ENCODE data around the gene CLEC16A. TPM values are rescaled to one million over a fixed set of nuclear protein-coding genes. Genes with fewer than 3 reads are reported as not detected.

CLEC16A gene
- polyA plus RNA-seq, 1 experiment, result 11.9 TPM

- Histone ChIP-seq H3K27me3 (ENCODE audit: control insufficient read depth, insufficient read depth, low read length) (no peaks in the 10 kb centered on the region), H3K4me3 (ENCODE audit: low read depth, low read length) (no peak overlapping the region), H3K27ac (ENCODE audit: low read depth, low read length) (peak overlapping the region; percentile 98), H3K9me3 (ENCODE audit: control insufficient read depth, insufficient read depth, low read length) (no peaks in the 10 kb centered on the region)
- CTCF ChIA-PET, result interaction anchor here (0.8 to 1.8 kb wide), 5 partner anchors 9 to 157 kb away, joined by 3 to 12 read pairs (median 3); partner anchors contain the start of gene SOCS1
- DNase-seq (ENCODE audit: low read depth, low spot score), result no peak
- POLR2A ChIA-PET, result interaction anchor here (0.8 to 1.6 kb wide), 6 partner anchors 9 to 156 kb away, joined by 3 to 14 read pairs (median 7); partner anchors contain the start of gene SOCS1
- no peak for TF ChIP-seq CTCF (IDR thresholded peaks at IDR 0.05; ENCODE audit: low read depth, low read length)
These were observed 155.4 kb downstream of the CLEC16A start for GRCh38 chr16:11099672-11100205.

- H3K9me3 ChIP-seq (ENCODE audit: control insufficient read depth, insufficient read depth, low read length), result no peaks in the 10 kb centered on the region
- CTCF ChIA-PET, result interaction anchor here (0.8 to 1.8 kb wide), 5 partner anchors 9 to 157 kb away, joined by 3 to 12 read pairs (median 3); partner anchors contain the start of gene SOCS1
- H3K27me3 ChIP-seq (ENCODE audit: control insufficient read depth, insufficient read depth, low read length), result no peaks in the 10 kb centered on the region
- H3K27ac ChIP-seq (ENCODE audit: low read depth, low read length), result peak overlapping the region; percentile 98
- TF ChIP-seq CTCF (IDR thresholded peaks at IDR 0.05; ENCODE audit: low read depth, low read length), result peak; percentile 72
- no peak overlapping the region for H3K4me3 ChIP-seq (ENCODE audit: low read depth, low read length)
- POLR2A ChIA-PET, result interaction anchor here (0.8 to 1.6 kb wide), 7 partner anchors 9 to 156 kb away, joined by 3 to 14 read pairs (median 6); partner anchors contain the start of gene SOCS1
- DNase-seq (ENCODE audit: low read depth, low spot score), result peak; percentile 94
These were observed 155.9 kb downstream of the CLEC16A start for GRCh38 chr16:11100239-11100750.

- TF ChIP-seq CTCF (IDR thresholded peaks at IDR 0.05; ENCODE audit: low read depth, low read length), result no peak
- ChIA-PET CTCF (interaction anchor here (1.4 to 1.8 kb wide), 2 partner anchors 32 to 154 kb away, joined by 3 to 12 read pairs; partner anchors contain the start of gene SOCS1), POLR2A (interaction anchor here (0.7 to 1.2 kb wide), 5 partner anchors 18 to 151 kb away, joined by 3 to 17 read pairs (median 4); no protein-coding TSS in a partner anchor)
- Histone ChIP-seq H3K9me3 (ENCODE audit: control insufficient read depth, insufficient read depth, low read length) (no peaks in the 10 kb centered on the region), H3K27ac (ENCODE audit: low read depth, low read length) (peak overlapping the region; percentile 98), H3K4me3 (ENCODE audit: low read depth, low read length) (no peak overlapping the region), H3K27me3 (ENCODE audit: control insufficient read depth, insufficient read depth, low read length) (no peaks in the 10 kb centered on the region)
- no peak for DNase-seq (ENCODE audit: low read depth, low spot score)
These were observed 156.9 kb downstream of the CLEC16A start for GRCh38 chr16:11101283-11101682.

- Histone ChIP-seq H3K9me3 (ENCODE audit: control insufficient read depth, insufficient read depth, low read length) (no peaks in the 10 kb centered on the region), H3K4me3 (ENCODE audit: low read depth, low read length) (no peak overlapping the region), H3K27me3 (ENCODE audit: control insufficient read depth, insufficient read depth, low read length) (no peaks in the 10 kb centered on the region), H3K27ac (ENCODE audit: low read depth, low read length) (peak overlapping the region; percentile 98)
- ChIA-PET POLR2A (interaction anchor here (0.7 to 1.2 kb wide), 8 partner anchors 13 to 154 kb away, joined by 3 to 17 read pairs (median 4); partner anchors contain the start of gene SOCS1), CTCF (interaction anchor here (0.9 to 1.8 kb wide), 6 partner anchors 10 to 154 kb away, joined by 3 to 12 read pairs (median 3); partner anchors contain the start of gene SOCS1)
- peak; percentile 71 for DNase-seq (ENCODE audit: low read depth, low spot score)
- TF ChIP-seq CTCF (IDR thresholded peaks at IDR 0.05; ENCODE audit: low read depth, low read length), result peak; percentile 50
These were observed 157.5 kb downstream of the CLEC16A start for GRCh38 chr16:11101695-11102522.
